ENCODE measurements around the gene LGMN.
"Not testable (repeated sequence)": the region's sequence is repeated elsewhere in the genome, so short reads cannot be mapped to it uniquely, and the experiment has no call there.

LGMN gene

DNA sequence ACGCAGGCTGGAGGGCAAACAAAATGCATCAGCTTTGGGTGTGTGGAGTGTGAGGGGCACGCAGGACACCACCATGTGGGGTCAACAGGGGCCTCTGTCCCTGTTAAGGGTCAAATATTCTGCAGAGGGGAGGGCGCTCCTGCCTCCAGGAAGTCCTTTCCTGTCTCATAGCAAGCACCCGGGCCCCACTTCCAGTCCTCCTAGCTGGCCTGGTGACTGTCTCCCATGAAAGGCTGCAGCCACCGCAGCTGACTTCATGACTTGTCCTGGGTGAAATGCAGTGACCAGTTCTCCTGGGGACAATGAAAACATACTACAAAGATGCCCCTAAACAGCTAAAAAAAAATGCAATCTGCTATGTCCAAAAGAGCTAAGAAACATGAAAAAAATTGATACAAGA is 53.6 kb downstream of the LGMN start:
- no peak for DNase-seq (ENCODE audit: low read depth)

DNA sequence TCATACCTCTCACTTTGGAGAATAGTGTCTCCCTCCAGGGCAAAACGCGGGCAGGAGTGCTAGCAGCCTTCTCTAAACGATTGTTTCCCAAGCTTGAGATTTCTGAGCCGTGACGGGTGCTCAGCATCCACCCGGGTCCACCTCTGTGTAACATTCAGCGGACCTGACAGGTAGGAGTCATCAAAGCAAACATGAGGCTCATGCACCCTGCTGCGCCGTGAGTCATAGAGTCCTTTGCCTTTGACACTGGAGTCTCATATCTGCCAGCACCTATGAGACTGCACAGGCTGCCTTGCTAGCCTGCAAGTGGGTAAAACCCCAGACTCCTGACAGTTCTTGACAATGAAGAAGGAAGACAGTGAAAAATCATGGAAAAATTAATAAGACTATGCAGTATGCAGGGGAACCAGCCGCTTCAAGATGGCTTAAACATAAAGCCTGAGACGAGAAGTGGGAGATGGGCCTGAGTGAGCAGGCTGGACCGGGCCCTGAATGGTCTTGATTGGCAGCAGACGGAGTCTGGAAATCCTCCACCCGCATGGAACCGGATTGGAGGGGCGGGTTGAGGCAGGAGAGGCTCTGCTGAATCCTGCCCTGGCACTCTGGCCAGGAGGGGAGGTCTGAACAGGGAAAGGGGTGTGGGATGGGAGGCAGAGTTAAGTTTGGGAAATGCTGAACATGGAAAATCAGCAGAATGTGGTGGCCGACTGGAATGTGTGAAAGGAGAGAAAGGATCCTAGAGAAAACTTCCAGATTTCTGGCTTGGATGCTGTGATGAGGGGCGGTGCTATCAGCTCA is 54.2 kb downstream of the LGMN start:
- DNase-seq (ENCODE audit: low read depth) = no peak

DNA sequence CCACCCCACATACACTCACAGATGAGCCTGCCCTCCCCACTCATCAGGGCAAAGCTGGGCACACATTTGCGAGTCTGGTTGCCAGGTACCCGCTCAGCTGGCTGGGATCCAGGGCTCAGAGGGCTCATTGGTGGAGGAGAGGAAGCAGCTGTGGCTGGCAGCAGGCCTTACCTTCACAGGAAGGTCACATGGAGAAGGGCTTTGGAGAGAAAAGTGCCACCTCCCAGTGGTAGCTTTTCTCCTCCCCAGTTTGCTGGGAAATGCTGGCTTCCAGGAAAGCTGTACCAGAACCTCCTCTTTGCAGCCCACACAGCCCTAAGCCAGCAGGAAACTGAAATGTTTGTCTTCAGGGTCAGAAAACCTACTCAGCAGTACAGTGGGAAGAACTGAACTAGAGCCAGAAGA is 55.6 kb downstream of the LGMN start:
- DNase-seq (ENCODE audit: low read depth) = no peak

DNA sequence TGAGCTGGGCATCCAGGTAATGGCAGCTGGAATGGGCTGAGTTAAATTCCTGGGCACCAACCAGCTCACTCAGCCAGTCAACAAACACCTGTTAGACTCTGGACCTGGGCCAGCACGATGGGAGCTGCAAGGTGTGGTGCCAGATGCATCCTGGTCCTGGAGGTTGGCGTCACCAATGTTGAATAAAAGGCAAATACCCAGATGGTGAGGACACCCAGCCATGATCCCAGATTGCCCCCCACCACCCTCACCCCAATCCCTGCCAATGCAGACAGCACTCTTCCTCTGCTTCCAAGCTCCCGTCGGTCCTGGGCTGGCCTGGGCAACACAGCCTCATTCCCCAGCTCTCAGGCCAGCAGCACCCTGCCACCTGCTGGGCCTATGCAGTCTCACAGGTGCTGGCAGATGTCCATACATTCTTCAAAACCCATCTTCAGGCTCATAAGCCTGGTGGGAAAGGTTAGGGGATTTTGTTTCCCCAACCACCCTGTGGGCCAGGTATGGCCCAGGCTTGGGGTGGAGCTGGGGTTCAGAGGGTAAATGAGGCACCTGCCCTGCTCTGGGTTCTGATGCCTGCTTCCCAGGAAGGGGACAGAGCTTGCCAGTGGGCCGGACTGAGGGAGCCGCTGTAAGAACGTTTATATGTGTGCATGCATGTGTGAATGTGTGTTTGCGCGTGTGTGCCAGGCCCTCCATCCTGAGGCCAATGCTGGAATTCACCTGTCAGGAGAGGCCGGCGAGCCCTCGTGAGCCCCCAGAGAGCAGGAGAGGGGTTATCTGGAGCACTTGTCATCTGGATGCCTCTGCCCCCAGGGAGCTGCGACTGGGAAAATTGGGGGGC is 58.0 kb downstream of the LGMN start:
- DNase-seq (ENCODE audit: low read depth) = peak; percentile 57

- no peak for DNase-seq (ENCODE audit: low read depth)
Measured at GRCh38 chr14:92688434-92689375, 59.7 kb downstream of the LGMN start.

DNA sequence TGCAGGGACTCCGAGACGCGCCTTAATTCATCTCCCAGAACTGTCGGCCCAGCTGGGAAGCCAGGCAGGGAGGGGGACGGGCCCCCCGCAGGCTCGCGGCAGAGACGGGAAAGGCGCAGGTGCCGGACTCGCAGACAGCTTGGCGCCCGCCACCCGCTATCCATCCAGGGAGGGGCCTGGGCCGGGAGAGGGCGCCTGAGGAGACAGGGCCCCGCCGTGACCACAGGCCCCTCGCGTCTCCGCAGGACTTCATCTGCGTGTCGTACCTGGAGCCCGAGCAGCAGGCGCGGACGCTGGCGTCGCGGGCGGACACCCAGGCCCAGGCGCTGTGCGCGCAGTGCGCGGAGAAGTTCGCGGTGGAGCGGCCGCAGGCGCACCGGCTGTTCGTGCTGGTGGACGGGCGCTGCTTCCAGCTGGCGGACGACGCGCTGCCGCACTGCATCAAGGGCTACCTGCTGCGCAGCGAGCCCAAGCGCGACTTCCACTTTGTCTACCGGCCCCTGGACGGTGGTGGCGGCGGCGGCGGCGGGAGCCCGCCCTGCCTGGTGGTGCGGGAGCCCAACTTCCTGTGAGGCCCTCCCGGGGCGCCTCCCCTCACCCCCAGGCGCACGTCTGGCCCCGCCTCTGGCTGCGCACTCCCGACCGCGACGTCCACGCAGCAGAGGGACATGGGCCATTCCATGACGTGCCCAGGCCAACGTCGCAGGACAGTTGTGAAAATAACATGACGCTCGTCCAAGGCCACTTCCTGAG is 60.6 kb downstream of the LGMN start:
- peak; percentile 27 for DNase-seq (ENCODE audit: low read depth)

GRCh38 chr14:92686900-92687427 is 61.5 kb downstream of the LGMN start:
- peak; percentile 29 for DNase-seq (ENCODE audit: low read depth)

- DNase-seq (ENCODE audit: low read depth) = no peak
Measured at GRCh38 chr14:92686411-92686899, 62.0 kb downstream of the LGMN start.

DNA sequence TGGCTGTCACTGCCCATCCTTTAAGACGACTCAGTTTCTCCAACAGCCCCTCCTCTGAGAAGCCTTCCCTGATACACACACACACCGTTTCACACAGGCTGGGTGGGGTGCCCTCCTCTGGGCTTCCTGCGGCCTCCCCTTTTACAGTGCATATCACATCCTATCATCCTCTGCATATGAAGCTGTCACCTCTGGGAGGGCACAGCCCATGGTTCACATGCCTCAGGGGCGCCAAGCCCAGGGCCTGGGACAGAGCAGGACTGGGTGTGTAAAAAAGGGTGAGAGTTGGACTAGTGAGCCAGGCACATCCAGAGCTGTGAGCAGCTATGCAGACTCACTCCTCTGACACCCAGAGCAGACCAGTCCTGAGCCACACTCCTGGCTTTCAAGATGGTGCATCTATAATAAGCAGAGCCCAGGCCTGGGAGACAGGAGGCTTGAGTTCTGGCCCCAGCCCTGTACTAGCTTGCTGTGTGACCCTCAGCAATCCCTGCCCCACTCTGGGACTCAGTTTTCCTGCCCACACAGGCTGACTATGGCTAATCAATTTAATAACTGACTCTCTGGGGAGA is 62.6 kb downstream of the LGMN start:
- DNase-seq (ENCODE audit: low read depth) = no peak

DNA sequence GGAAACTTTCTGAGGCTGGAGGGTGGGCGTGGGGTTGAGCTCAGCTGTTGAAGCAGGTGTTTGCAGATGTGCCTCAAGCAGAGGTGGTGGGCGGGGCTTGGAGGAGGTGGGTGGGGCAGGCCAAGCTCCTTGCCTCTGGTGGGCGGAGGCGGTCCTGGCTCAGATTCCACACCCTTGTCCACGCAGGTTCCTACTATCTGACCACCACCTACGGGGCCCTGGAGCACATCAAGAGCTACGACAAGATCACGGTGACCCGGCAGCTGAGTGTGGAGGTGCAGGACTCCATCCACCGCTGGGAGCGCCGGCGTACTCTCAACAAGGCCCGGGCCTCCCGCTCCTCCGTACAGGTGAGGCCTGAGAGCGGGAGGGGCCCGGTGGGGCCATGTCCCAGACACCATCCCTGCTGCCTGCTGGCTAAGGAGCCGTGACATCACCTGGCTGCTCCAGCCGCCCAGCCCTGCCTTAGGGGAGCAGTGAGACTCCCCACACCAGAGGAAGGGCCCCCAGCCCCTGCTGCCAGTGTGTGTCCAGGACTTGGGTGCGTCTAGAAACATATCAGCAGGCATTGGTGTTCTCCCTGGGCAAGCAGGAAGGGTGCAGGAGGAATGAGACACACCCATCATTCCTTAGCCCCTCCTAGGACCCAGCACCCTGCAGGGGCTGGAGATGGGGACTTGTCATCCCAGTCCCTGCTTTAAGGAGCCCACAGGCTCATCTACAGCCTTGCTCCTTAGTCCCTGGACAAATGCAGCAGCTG is 63.4 kb downstream of the LGMN start:
- no peak for DNase-seq (ENCODE audit: low read depth)

DNA sequence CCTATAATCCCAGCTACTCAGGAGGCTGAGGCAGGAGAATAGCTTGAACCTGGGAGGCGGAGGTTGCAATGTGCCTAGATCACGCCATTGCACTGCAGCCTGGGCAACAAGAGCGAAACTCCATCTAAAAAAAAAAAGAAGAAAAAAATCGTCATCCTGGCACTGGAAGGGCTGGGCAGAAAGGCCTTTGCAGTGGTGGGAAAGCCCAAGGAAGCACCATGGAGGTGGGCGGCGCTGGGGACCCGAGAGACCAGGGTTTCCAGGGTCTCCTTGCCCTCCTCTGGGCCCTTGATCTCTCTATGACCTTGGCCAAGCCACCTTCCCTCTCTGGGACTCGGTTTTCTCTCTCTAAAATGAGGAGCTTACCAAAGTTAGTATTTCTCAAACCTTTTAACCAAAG is 65.4 kb downstream of the LGMN start:
- DNase-seq (ENCODE audit: low read depth) = no peak

- DNase-seq (ENCODE audit: low read depth) = peak; percentile 56
Measured at GRCh38 chr14:92680781-92681650, 67.4 kb downstream of the LGMN start.

- DNase-seq (ENCODE audit: low read depth) = not testable (repeated sequence)
Measured at GRCh38 chr14:92680330-92680729, 68.1 kb downstream of the LGMN start.

DNA sequence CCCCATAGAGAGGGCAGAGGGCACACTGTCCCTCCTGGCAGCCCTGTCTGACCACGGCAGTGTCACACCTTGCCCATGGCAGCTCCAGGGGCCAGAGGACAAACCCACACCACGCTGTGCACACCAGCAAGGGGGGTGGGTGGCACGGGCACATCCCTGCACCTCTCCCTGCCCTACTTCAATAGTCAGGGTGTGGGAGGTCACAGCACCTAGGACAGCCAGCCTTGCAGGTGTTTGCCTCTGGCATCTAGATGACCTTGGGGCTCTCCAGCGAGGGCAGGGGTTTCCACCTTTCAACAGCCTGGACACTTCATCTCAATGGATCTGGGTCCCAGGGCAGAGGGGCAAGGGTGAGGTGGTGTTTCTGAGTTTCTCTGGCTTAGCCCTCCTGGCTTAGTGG is 69.2 kb downstream of the LGMN start:
- DNase-seq (ENCODE audit: low read depth) = no peak

DNA sequence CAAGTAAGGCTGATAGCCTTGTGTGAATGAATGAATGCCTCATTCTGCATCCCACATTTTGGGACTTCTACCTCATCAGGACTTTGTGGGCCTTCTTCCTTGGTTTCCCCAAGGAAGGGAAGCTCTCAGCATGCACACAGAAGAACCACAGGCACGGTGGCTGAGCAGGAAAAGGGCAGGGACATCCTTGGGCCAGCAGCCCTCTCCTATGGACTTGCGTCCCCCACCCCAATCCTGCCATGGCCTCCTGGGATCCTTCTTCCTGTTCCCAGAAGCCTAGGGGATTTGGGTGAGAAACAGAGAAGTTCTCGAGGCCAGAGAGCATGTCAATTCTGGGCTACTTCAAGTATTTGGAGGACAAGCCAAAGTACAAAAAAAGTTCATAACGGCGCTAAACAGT is 69.7 kb downstream of the LGMN start:
- DNase-seq (ENCODE audit: low read depth) = no peak

- DNase-seq (ENCODE audit: low read depth) = no peak
Measured at GRCh38 chr14:92677955-92678354, 70.5 kb downstream of the LGMN start.

DNA sequence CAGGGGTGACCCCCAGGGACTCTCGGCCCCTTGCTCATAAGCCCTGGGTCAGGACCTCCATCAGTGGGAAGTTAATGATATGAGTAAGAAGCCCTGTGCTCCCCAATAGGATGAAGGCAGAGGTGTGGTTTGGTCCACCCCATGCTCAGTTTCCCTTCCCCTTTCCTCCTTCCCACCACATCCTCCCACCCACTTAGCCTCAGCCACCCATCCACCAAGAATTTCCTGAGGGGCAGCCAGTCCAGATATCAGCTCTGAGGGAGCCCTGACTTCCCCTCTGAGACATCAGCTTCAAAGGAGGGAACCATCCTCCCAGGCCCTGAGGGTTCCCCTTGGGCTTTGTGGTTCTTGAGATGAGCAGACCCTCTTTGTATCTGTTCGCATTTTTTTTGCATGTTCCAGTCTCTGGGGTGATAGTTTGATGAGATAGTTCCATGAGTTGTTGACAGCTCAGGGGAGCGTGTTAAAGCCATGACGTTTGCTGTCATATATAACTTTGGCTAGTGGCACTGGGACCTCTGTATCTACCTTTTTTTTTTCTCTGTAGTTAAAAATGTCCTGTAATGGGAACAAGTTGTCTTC is 71.2 kb downstream of the LGMN start:
- DNase-seq (ENCODE audit: low read depth) = no peak

GRCh38 chr14:92676403-92677086 is 71.9 kb downstream of the LGMN start:
- no peak for DNase-seq (ENCODE audit: low read depth)
